Transverse colon (tissue), 4 donors: ENCODE results near the gene TAPBPL. TPM values are rescaled to one million over a fixed set of nuclear protein-coding genes. Genes with fewer than 3 reads are reported as not detected.
A peak's percentile ranks its signal among the peaks of the same experiment; 100 is the strongest.

Source experiments
- DNase-seq: peaks from one replicate; pipeline ENCODE4 v3.0.0-alpha.2; 2019
- H3K27ac ChIP-seq, 4 donors: fragments of 200-600 bp; sonication (generic); 2 replicates each; pipeline ENCODE4 v1.5.1; 2016 to 2018; ENCODE audit warnings: inconsistent platforms in 4 of 4
- H3K27me3 ChIP-seq: fragments of 200-600 bp; sonication (generic); 2 replicates; pipeline ENCODE4 v1.5.1; 2017; ENCODE audit warnings: inconsistent platforms
- H3K36me3 ChIP-seq, 4 donors: fragments of 200-600 bp; sonication (generic); 2 replicates each; pipeline ENCODE4 v1.5.1; 2017 to 2019; ENCODE audit warnings: inconsistent platforms in 4 of 4
- H3K4me1 ChIP-seq, 4 donors: fragments of 200-600 bp; sonication (generic); 2 replicates each; pipeline ENCODE4 v1.5.1; 2017 to 2020; ENCODE audit warnings: inconsistent platforms in 4 of 4
- H3K4me3 ChIP-seq, 4 donors: fragments of 200-600 bp; sonication (generic); 1 replicate in 1 of 4; 2 replicates in 3 of 4; pipeline versions ENCODE4 v1.5.1 to v1.6.1; 2017 to 2019; ENCODE audit warnings: inconsistent platforms in 4 of 4
- H3K9me3 ChIP-seq, 2 donors: fragments of 200-600 bp; sonication (generic); 2 replicates each; pipeline ENCODE4 v1.5.1; 2017 to 2019; ENCODE audit warnings: inconsistent platforms in 2 of 2
- EP300 ChIP-seq: sonication (generic); formaldehyde crosslinking; IDR thresholded peaks from one replicate; pipeline ENCODE4 v1.6.1; 2017; ENCODE audit warnings: antibody characterized with exemption, low read depth
- POLR2A ChIP-seq: fragments of 450-650 bp; IDR thresholded peaks from one replicate; pipeline ENCODE4 v1.6.1; 2016; ENCODE audit warnings: antibody characterized with exemption, mild to moderate bottlenecking, moderate library complexity
- POLR2AphosphoS5 ChIP-seq, 3 donors: sonication (generic); formaldehyde crosslinking; IDR thresholded peaks; one replicate each; pipeline ENCODE4 v1.6.1; 2016; ENCODE audit warnings: antibody characterized with exemption in 3 of 3
- WGBS, 2 donors: methylation state at CpG; one replicate each; pipeline ENCODE4 v1.1.5; 2018; ENCODE audit warnings: low coverage in 1 of 2; 5-methylcytosine and 5-hydroxymethylcytosine counted together
- in situ Hi-C, 4 donors: fragments of 200-750 bp; cut with MboI; loops; one replicate each; pipeline versions ENCODE4 v1.15.0 to v1.15.1; 2017; ENCODE audit warnings: low sequenced_read_pairs in 3 of 4, low pct_ligation_motif_present in 1 of 4, low pct_unique_long_range_greater_than_20kb in 1 of 4
- intact Hi-C: fragments of 100-400 bp; cut with DNase I; formaldehyde crosslinking; loops from one replicate; pipeline ENCODE4 v1.15.1; 2023; ENCODE audit warnings: low total_unique reads
- total RNA-seq, 4 donors: library from RNA; depleted of rRNA; stranded (reverse); fragments of >200 nt; gene quantifications; one replicate each; pipeline ENCODE4 v1.1.0, GENCODE V29; 2016
- TF ChIP-seq, protein P1 (sequence below), 5 experiments: fragments of 200-600 bp in 3 of 5; fragments of 450-650 bp in 2 of 5; sonication (generic) in 3 of 5; IDR thresholded peaks; 1 replicate in 2 of 5; 2 replicates in 3 of 5; pipeline ENCODE4 v1.5.1; 2016 to 2017; ENCODE audit warnings: antibody characterized with exemption in 5 of 5, inconsistent platforms in 3 of 5, mild to moderate bottlenecking in 2 of 5, moderate library complexity in 1 of 5

The TAPBPL gene
- total RNA-seq, 4 donors from 2014 or later = 47.6 to 99.1 (median 79.3) TPM

DNA sequence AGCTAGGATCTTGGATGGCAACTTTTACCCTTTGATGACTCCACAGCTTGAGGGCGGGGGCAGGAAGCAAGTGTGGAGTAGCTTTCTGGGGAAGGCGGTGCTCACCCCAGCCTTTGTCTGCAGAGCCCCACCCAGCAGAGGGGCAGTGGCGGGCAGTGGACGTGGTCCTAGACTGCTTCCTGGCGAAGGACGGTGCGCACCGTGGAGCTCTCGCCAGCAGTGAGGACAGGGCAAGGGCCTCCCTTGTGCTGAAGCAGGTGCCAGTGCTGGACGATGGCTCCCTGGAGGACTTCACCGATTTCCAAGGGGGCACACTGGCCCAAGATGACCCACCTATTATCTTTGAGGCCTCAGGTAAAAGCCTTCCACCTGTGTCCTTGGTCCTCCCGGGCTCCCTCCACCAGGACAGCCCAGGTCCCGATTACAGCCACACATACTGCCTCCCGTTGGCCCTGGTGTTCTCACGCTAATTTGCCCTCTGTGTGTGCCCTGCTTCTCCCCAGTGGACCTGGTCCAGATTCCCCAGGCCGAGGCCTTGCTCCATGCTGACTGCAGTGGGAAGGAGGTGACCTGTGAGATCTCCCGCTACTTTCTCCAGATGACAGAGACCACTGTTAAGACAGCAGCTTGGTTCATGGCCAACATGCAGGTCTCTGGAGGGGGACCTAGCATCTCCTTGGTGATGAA, 1.2 kb downstream of the TAPBPL start:
- TF ChIP-seq POLR2AphosphoS5 (IDR thresholded peaks at IDR 0.05) (peak; percentile 27 to 57 (median 36)), POLR2A (peak; percentile 42), EP300 (no peak)
- peak overlapping the region; percentile 97 to 99 (median 98) for H3K27ac ChIP-seq
- H3K36me3 ChIP-seq = peaks cover 0 to 13% (median 3%) of the 10 kb centered on the region in 4 donors
- DNase-seq = peak; percentile 76
- in situ Hi-C loops (loop anchor here in 3 of 4 donors (10.0 to 25.0 kb wide), 2 partner anchors 116 to 118 kb away; partner anchors contain the start of gene TNFRSF1A (in 2 of the 3)), intact Hi-C loops (no loop called here)
- H3K4me3 ChIP-seq = peak overlapping the region in 3 of 4 donors; percentile 65 to 78 (median 73)
- 31% methylated on average over 17 of the region's 17 CpGs; no CpG with 5 or more reads in 1 of the 2 donors for WGBS, 2 donors
- H3K27me3 ChIP-seq = no peaks in the 10 kb centered on the region
- peaks cover 16 to 34% (median 26%) of the 10 kb centered on the region in 4 donors for H3K4me1 ChIP-seq
- H3K9me3 ChIP-seq = no peaks in the 10 kb centered on the region

DNA sequence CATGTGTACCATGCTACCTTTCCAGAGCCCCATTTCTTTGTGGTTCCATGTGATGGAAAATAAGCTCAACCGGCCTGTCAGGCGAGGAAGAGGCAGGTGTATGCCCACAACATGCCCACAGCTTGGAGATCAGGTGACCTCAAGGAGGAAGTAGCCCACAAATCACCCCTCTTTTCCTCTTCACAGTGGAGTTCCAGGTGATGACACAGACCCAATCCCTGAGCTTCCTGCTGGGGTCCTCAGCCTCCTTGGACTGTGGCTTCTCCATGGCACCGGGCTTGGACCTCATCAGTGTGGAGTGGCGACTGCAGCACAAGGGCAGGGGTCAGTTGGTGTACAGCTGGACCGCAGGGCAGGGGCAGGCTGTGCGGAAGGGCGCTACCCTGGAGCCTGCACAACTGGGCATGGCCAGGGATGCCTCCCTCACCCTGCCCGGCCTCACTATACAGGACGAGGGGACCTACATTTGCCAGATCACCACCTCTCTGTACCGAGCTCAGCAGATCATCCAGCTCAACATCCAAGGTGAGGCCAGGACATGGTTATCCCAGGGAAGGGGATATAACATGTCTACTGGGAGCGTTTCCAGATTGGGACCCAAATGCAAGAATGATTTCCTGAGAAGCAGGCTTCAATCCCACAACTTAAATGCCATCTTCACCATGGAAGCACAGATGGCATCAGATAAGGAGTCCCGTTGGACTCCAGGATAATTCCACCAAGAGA, 5.5 kb downstream of the TAPBPL start:
- H3K4me1 ChIP-seq = peaks cover 7 to 24% (median 14%) of the 10 kb centered on the region in 4 donors
- no peak overlapping the region for H3K4me3 ChIP-seq
- no peaks in the 10 kb centered on the region for H3K27me3 ChIP-seq
- DNase-seq = no peak
- intact Hi-C loops = no loop called here
- in situ Hi-C loops = loop anchor here in 3 of 4 donors (10.0 to 25.0 kb wide), 2 partner anchors 120 to 123 kb away; partner anchors contain the start of gene TNFRSF1A (in 2 of the 3)
- H3K9me3 ChIP-seq = no peaks in the 10 kb centered on the region
- peaks cover 0 to 47% (median 16%) of the 10 kb centered on the region in 4 donors for H3K36me3 ChIP-seq
- 85% methylated on average over 9 of the region's 12 CpGs; no CpG with 5 or more reads in 1 of the 2 donors for WGBS, 2 donors
- H3K27ac ChIP-seq = no peak overlapping the region
- TF ChIP-seq, protein P1, sequence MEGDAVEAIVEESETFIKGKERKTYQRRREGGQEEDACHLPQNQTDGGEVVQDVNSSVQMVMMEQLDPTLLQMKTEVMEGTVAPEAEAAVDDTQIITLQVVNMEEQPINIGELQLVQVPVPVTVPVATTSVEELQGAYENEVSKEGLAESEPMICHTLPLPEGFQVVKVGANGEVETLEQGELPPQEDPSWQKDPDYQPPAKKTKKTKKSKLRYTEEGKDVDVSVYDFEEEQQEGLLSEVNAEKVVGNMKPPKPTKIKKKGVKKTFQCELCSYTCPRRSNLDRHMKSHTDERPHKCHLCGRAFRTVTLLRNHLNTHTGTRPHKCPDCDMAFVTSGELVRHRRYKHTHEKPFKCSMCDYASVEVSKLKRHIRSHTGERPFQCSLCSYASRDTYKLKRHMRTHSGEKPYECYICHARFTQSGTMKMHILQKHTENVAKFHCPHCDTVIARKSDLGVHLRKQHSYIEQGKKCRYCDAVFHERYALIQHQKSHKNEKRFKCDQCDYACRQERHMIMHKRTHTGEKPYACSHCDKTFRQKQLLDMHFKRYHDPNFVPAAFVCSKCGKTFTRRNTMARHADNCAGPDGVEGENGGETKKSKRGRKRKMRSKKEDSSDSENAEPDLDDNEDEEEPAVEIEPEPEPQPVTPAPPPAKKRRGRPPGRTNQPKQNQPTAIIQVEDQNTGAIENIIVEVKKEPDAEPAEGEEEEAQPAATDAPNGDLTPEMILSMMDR (IDR thresholded peaks at IDR 0.05) = no peak
- TF ChIP-seq EP300 (no peak), POLR2A (no peak), POLR2AphosphoS5 (IDR thresholded peaks at IDR 0.05) (no peak)

DNA sequence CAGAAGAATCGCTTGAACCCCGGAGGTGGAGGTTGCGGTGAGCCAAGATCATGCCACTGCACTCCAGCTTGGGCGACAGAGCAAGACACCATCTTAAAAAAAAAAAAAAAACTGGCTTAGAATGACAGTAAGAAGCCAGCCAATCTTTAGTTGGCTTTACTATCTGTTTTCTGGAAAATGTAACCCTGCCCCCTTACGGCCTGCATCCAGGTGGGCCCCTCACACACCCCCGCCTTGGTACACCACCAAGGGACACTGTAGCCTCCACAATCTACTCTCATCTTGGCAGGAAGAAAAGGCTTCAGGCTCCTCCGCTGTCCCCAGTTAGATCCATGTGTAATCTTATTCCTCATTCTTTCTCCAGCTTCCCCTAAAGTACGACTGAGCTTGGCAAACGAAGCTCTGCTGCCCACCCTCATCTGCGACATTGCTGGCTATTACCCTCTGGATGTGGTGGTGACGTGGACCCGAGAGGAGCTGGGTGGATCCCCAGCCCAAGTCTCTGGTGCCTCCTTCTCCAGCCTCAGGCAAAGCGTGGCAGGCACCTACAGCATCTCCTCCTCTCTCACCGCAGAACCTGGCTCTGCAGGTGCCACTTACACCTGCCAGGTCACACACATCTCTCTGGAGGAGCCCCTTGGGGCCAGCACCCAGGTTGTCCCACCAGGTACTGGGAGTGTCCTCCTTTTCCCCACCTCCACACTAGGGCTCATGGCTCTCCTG, 6.6 kb downstream of the TAPBPL start:
- intact Hi-C loops (no loop called here), in situ Hi-C loops (loop anchor here in 3 of 4 donors (10.0 to 25.0 kb wide), 2 partner anchors 121 to 124 kb away; partner anchors contain the start of gene TNFRSF1A (in 2 of the 3))
- TF ChIP-seq POLR2A (no peak), EP300 (no peak), POLR2AphosphoS5 (IDR thresholded peaks at IDR 0.05) (no peak)
- TF ChIP-seq, protein P1 (IDR thresholded peaks at IDR 0.05) = no peak
- 80 to 93% methylated on average over 6 to 14 of the region's 14 CpGs for WGBS, 2 donors
- Histone ChIP-seq H3K27me3 (no peaks in the 10 kb centered on the region), H3K27ac (no peak overlapping the region), H3K9me3 (no peaks in the 10 kb centered on the region), H3K4me3 (no peak overlapping the region), H3K36me3 (peaks cover 0 to 47% (median 21%) of the 10 kb centered on the region in 4 donors), H3K4me1 (peaks cover 2 to 19% (median 6%) of the 10 kb centered on the region in 4 donors)
- no peak for DNase-seq

DNA sequence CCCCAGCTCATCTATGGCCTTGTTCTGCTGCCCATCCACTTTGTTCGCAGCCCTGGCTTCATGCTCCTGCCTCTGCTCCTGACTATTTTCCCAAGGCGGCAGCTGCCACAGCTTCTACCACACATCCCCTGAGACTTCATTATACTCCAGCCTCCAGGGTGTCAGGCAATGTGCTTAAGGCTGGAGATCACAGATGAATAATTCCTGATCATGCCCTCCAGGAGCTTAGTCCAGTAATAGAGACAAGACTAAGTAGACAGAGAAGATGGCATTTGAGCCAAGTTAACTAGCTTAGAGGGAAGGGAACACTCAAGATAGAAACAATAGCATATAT, 7.1 kb downstream of the TAPBPL start:
- intact Hi-C loops (no loop called here), in situ Hi-C loops (loop anchor here in 3 of 4 donors (10.0 to 25.0 kb wide), 2 partner anchors 122 to 124 kb away; partner anchors contain the start of gene TNFRSF1A (in 2 of the 3))
- Histone ChIP-seq H3K4me1 (peaks cover 0 to 22% (median 4%) of the 10 kb centered on the region in 4 donors), H3K36me3 (peaks cover 0 to 48% (median 23%) of the 10 kb centered on the region in 4 donors), H3K27ac (no peak overlapping the region), H3K27me3 (no peaks in the 10 kb centered on the region), H3K9me3 (no peaks in the 10 kb centered on the region), H3K4me3 (no peak overlapping the region)
- WGBS, 2 donors = 98 to 100% methylated on average over 2 of the region's 2 CpGs
- TF ChIP-seq POLR2AphosphoS5 (IDR thresholded peaks at IDR 0.05) (no peak), POLR2A (no peak), EP300 (no peak)
- TF ChIP-seq, protein P1 (IDR thresholded peaks at IDR 0.05) = no peak
- DNase-seq = no peak
